ENCODE measurements around the gene SLC17A6. TPM values are rescaled to one million over a fixed set of nuclear protein-coding genes. Genes with fewer than 3 reads are reported as not detected.
A peak's percentile ranks its signal among the peaks of the same experiment; 100 is the strongest.

The SLC17A6 gene
- total RNA-seq, 4 donors from 2014 or later = not detected

DNA sequence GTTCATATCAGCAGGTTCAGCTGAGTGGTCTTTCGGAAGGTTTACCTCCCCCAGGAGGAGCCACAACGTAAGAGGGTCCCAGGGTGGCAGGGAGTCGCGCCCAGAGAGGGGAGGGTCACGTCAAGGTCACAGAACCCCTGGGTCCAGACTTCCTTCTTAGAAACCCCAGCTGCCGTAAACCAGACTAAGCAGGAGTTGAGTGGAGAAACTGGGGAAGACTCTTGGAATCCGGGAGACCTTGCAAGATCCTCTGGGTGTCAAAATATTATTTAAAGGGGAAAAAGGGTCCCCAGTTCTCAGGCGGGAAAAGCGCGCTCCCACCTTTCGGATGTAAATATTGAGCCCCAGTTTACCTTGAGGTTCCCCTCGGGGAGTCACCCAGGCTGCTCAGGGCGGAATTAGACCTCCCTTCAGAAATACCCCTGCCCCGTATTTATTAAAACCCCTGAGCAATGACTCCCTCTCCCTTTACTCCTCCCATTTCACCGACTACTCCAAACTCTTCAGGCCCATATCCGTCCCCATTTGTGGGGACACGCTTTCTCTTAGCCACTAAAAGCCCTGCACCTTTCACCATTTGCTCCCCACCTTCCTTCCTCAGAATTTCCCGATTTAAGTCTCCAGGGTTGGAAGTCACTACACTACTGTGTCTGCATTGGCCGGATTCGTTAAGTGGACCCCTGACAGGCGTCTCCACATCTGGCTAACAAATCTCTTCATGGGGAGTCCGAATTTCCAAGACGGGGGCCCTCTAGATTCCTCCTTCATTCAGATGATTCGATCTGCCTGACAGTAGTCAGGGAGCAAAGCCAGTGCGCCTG lies 4.2 kb downstream of the SLC17A6 start:
- TF ChIP-seq, protein P1, sequence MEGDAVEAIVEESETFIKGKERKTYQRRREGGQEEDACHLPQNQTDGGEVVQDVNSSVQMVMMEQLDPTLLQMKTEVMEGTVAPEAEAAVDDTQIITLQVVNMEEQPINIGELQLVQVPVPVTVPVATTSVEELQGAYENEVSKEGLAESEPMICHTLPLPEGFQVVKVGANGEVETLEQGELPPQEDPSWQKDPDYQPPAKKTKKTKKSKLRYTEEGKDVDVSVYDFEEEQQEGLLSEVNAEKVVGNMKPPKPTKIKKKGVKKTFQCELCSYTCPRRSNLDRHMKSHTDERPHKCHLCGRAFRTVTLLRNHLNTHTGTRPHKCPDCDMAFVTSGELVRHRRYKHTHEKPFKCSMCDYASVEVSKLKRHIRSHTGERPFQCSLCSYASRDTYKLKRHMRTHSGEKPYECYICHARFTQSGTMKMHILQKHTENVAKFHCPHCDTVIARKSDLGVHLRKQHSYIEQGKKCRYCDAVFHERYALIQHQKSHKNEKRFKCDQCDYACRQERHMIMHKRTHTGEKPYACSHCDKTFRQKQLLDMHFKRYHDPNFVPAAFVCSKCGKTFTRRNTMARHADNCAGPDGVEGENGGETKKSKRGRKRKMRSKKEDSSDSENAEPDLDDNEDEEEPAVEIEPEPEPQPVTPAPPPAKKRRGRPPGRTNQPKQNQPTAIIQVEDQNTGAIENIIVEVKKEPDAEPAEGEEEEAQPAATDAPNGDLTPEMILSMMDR (IDR thresholded peaks at IDR 0.05) = no peak
- no peak for TF ChIP-seq POLR2A (IDR thresholded peaks at IDR 0.05)
- no peak for TF ChIP-seq EP300 (IDR thresholded peaks at IDR 0.05)
- TF ChIP-seq POLR2AphosphoS5 (IDR thresholded peaks at IDR 0.05) = no peak
- no peak overlapping the region for H3K27ac ChIP-seq
- peaks cover 17% of the 10 kb centered on the region for H3K4me1 ChIP-seq
- DNase-seq (ENCODE audit: low spot score in 2 of 2) = no peak
- no peaks in the 10 kb centered on the region for H3K9me3 ChIP-seq
- no peak overlapping the region for H3K4me3 ChIP-seq
- peaks cover 81% of the 10 kb centered on the region for H3K27me3 ChIP-seq
- 11% methylated on average over 25 of the region's 25 CpGs for WGBS
- no peaks in the 10 kb centered on the region for H3K36me3 ChIP-seq

DNA sequence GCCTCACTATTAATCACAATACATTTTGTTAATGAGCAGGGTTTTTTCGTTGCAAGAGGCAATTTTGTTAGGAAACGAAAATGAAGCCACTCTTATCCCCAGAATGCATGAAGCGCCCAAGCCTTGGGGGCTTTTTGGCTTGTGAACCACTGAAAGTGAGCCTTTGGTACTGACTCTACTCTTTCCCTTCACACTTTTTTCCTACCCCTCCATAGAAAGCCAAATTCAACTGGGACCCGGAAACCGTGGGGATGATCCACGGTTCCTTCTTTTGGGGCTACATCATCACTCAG lies 4.8 kb downstream of the SLC17A6 start:
- DNase-seq (ENCODE audit: low spot score in 2 of 2) = no peak
- 3% methylated on average over 6 of the region's 6 CpGs for WGBS
- Histone ChIP-seq H3K4me3 (no peak overlapping the region), H3K4me1 (peaks cover 17% of the 10 kb centered on the region), H3K36me3 (no peaks in the 10 kb centered on the region), H3K27me3 (peaks cover 82% of the 10 kb centered on the region), H3K9me3 (no peaks in the 10 kb centered on the region), H3K27ac (no peak overlapping the region)
- TF ChIP-seq POLR2AphosphoS5 (IDR thresholded peaks at IDR 0.05) (no peak), POLR2A (IDR thresholded peaks at IDR 0.05) (no peak), EP300 (IDR thresholded peaks at IDR 0.05) (no peak)
- TF ChIP-seq, protein P1 (IDR thresholded peaks at IDR 0.05) = no peak

DNA sequence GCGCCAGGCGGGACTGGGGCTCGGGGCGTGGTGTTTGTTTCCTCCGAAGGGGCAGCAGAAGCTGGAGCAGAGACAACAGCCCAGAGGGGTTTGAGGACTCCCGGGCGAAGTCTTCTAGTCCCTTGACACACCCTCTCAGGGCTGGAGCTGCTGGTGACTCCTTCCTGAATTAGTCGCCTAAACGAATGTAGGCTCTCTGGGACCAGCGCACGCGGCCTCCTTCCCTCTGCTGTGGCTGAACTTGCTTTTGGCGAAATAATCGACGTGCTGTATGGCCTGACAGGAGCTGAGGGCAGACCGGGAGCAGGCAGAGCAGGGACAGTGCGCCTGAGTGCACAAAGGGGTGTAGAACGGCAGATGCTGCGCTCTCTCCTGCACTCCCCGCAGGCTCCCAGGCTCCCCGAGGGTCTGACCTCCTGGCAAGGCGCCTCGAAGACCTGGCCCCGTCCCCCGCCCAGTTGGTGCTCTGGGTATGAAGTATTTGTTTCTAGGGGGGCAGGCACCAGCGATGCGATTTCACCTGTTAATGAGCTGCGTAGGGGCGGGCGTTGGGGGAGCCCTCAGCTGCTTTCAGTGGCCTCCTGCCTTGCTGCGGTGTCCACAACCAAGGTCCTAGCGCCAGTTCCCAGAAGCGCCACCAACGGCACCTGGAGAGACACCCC lies 5.3 kb downstream of the SLC17A6 start:
- Histone ChIP-seq H3K4me1 (peaks cover 17% of the 10 kb centered on the region), H3K9me3 (no peaks in the 10 kb centered on the region), H3K27me3 (peaks cover 80% of the 10 kb centered on the region), H3K36me3 (no peaks in the 10 kb centered on the region), H3K4me3 (no peak overlapping the region), H3K27ac (no peak overlapping the region)
- TF ChIP-seq, protein P1 (IDR thresholded peaks at IDR 0.05) = no peak
- TF ChIP-seq EP300 (IDR thresholded peaks at IDR 0.05) (no peak), POLR2AphosphoS5 (IDR thresholded peaks at IDR 0.05) (no peak), POLR2A (IDR thresholded peaks at IDR 0.05) (no peak)
- 4% methylated on average over 26 of the region's 34 CpGs for WGBS
- peak in 1 of 2 donors; percentile 57 for DNase-seq (ENCODE audit: low spot score in 2 of 2)

DNA sequence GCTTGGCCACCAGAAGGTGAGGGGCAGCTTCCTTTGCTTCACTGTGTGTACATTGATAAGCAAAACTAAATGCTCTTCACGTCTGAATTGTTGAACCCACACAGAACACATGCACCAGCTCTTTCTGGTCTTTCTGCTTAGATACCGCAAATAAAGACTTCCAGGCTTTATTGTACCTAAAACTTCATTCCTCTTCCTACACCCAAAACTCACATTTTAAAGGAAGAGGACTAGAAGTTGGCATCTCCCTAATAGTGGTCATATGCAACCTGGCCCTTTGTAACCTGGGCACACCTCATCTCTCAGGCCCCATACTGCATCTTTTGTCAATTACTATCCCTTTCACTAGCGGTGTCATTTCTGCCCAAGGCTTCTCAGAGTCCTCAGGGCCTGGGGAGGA lies 5.9 kb downstream of the SLC17A6 start:
- Histone ChIP-seq H3K36me3 (no peaks in the 10 kb centered on the region), H3K4me1 (peaks cover 17% of the 10 kb centered on the region), H3K4me3 (no peak overlapping the region), H3K27ac (no peak overlapping the region), H3K9me3 (no peaks in the 10 kb centered on the region), H3K27me3 (peaks cover 76% of the 10 kb centered on the region)
- no peak for DNase-seq (ENCODE audit: low spot score in 2 of 2)
- TF ChIP-seq, protein P1 (IDR thresholded peaks at IDR 0.05) = no peak
- TF ChIP-seq POLR2AphosphoS5 (IDR thresholded peaks at IDR 0.05) (no peak), POLR2A (IDR thresholded peaks at IDR 0.05) (no peak), EP300 (IDR thresholded peaks at IDR 0.05) (no peak)
- WGBS = 6% methylated on average over 3 of the region's 3 CpGs

DNA sequence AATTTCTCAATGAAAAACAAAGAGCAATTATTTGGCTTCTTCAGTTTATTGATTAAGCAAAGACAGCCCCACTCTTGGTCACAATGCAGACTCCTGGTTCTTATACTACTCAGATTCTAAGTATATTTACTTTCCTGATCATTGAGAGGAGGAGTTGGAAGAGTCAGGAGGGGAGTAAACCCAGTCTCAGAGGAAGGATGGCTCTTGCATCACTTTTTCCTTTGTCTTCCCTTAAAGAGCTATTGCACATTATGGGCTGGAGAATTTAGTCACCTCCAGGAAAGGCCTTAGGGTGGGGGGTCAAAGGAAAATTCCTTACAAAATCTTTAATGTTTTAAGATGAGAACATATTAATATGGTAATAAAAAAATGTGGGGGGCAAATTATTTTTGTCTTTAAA lies 8.1 kb downstream of the SLC17A6 start:
- H3K27ac ChIP-seq = no peak overlapping the region
- DNase-seq (ENCODE audit: low spot score in 2 of 2) = no peak
- peaks cover 5% of the 10 kb centered on the region for H3K4me1 ChIP-seq
- no peak overlapping the region for H3K4me3 ChIP-seq
- H3K9me3 ChIP-seq = no peaks in the 10 kb centered on the region
- H3K27me3 ChIP-seq = peaks cover 54% of the 10 kb centered on the region
- H3K36me3 ChIP-seq = no peaks in the 10 kb centered on the region
- no peak for TF ChIP-seq EP300 (IDR thresholded peaks at IDR 0.05)
- TF ChIP-seq, protein P1 (IDR thresholded peaks at IDR 0.05) = no peak
- TF ChIP-seq POLR2AphosphoS5 (IDR thresholded peaks at IDR 0.05) = no peak
- TF ChIP-seq POLR2A (IDR thresholded peaks at IDR 0.05) = no peak

Data from suprapubic skin (tissue), 4 donors.